Measurements from ENCODE around the gene NMT2.

The NMT2 gene

GRCh38 chr10:15097011-15097812, 71.3 kb downstream of the NMT2 start, which contains the start of gene RPP38:
Gene RPP38, plus strand, starts transcription at chr10:15097355. Its CDS starts 5,960 bp downstream, at chr10:15103315.
- H3K4me3 ChIP-seq (replicated peaks in 1 of 2; ENCODE audit: low read depth in 2 of 2, low read length in 2 of 2) = peak within 1 kb of the TSS; percentile 82 to 91
- peak; percentile 97 for DNase-seq (ENCODE audit: low read depth in 2 of 2)

GRCh38 chr10:15096661-15097010, 71.9 kb downstream of the NMT2 start:
- no peak for TF ChIP-seq CTCF (IDR thresholded peaks at IDR 0.05; ENCODE audit: low read depth, low read length)
- DNase-seq (ENCODE audit: low read depth in 2 of 2) = no peak
- peak overlapping the region; percentile 82 to 91 for H3K4me3 ChIP-seq (replicated peaks in 1 of 2; ENCODE audit: low read depth in 2 of 2, low read length in 2 of 2)

More at GRCh38 chr10:15097011-15097812, 71.3 kb downstream of the NMT2 start, which contains the start of gene RPP38:
- no peak for TF ChIP-seq CTCF (IDR thresholded peaks at IDR 0.05; ENCODE audit: low read depth, low read length)

GRCh38 chr10:15092855-15093408, 75.6 kb downstream of the NMT2 start:
- TF ChIP-seq CTCF (IDR thresholded peaks at IDR 0.05; ENCODE audit: low read depth, low read length) = no peak
- no peak for DNase-seq (ENCODE audit: low read depth in 2 of 2)
- H3K4me3 ChIP-seq (replicated peaks in 1 of 2; ENCODE audit: low read depth in 2 of 2, low read length in 2 of 2) = no peak overlapping the region

GRCh38 chr10:15091418-15091817, 77.1 kb downstream of the NMT2 start:
- H3K4me3 ChIP-seq (replicated peaks in 1 of 2; ENCODE audit: low read depth in 2 of 2, low read length in 2 of 2) = no peak overlapping the region
- no peak for TF ChIP-seq CTCF (IDR thresholded peaks at IDR 0.05; ENCODE audit: low read depth, low read length)
- DNase-seq (ENCODE audit: low read depth in 2 of 2) = no peak

GRCh38 chr10:15088428-15089261, 79.8 kb downstream of the NMT2 start, which contains the start of gene ACBD7:
Gene ACBD7, minus strand, starts transcription at chr10:15088776. Its CDS starts 48 bp downstream, at chr10:15088728.
- peak; percentile 73 to 81 for DNase-seq (ENCODE audit: low read depth in 2 of 2)
- TF ChIP-seq CTCF (IDR thresholded peaks at IDR 0.05; ENCODE audit: low read depth, low read length) = peak; percentile 29
- H3K4me3 ChIP-seq (replicated peaks in 1 of 2; ENCODE audit: low read depth in 2 of 2, low read length in 2 of 2) = peak within 1 kb of the TSS; percentile 53 to 60

GRCh38 chr10:15084502-15084922, 84.0 kb downstream of the NMT2 start:
- TF ChIP-seq CTCF (IDR thresholded peaks at IDR 0.05; ENCODE audit: low read depth, low read length) = no peak
- H3K4me3 ChIP-seq (replicated peaks in 1 of 2; ENCODE audit: low read depth in 2 of 2, low read length in 2 of 2) = peak overlapping the region; percentile 40 to 47
- DNase-seq (ENCODE audit: low read depth in 2 of 2) = peak; percentile 98 to 99

Data from cardiac fibroblast (primary cell).